SJCRH30 (cell line): ENCODE data around the gene SLC9A2. TPM values are rescaled to one million over a fixed set of nuclear protein-coding genes. Genes with fewer than 3 reads are reported as not detected.
A peak's percentile ranks its signal among the peaks of the same experiment; 100 is the strongest.

ENCODE experiments used
- DNase-seq, 2 experiments: peaks; one replicate each; pipeline ENCODE4 v3.0.0-alpha.2; 2015 to 2020
- H3K27ac ChIP-seq: fragments of 250-450 bp; sonication (Bioruptor Pico); 2 replicates; pipeline ENCODE4 v1.5.1; 2020; ENCODE audit warnings: mild to moderate bottlenecking, moderate library complexity
- H3K27me3 ChIP-seq: fragments of 250-450 bp; sonication (Bioruptor Pico); 2 replicates; pipeline ENCODE4 v1.5.1; 2020; ENCODE audit warnings: mild to moderate bottlenecking, moderate library complexity
- H3K36me3 ChIP-seq: fragments of 250-450 bp; sonication (Bioruptor Pico); 2 replicates; pipeline ENCODE4 v1.5.1; 2020; ENCODE audit warnings: mild to moderate bottlenecking, moderate library complexity
- H3K4me1 ChIP-seq: fragments of 250-450 bp; sonication (Bioruptor Pico); 2 replicates; pipeline ENCODE4 v1.5.1; 2020; ENCODE audit warnings: mild to moderate bottlenecking, moderate library complexity
- H3K4me3 ChIP-seq: fragments of 250-450 bp; sonication (Bioruptor Pico); 2 replicates; pipeline ENCODE4 v1.5.1; 2020; ENCODE audit warnings: mild to moderate bottlenecking, moderate library complexity
- H3K9me3 ChIP-seq: fragments of 250-450 bp; sonication (Bioruptor Pico); replicated peaks from 2 replicates; pipeline ENCODE4 v1.5.1; 2020; ENCODE audit warnings: mild to moderate bottlenecking, moderate library complexity
- total RNA-seq: library from RNA; depleted of rRNA; stranded (reverse); fragments of >200 nt; shearing (Covaris generic); gene quantifications from 2 replicates; pipeline ENCODE4 v1.2.3, GENCODE V29; 2014; rRNA removed

SLC9A2 gene
- total RNA-seq: 0.10 TPM in 2 replicates

- H3K9me3 ChIP-seq: no peaks in the 10 kb centered on the region
- H3K4me1 ChIP-seq: no peaks in the 10 kb centered on the region
- no peak within 1 kb of the TSS for H3K27ac ChIP-seq
- H3K27me3 ChIP-seq: 0 out of 2 replicates have a peak, but pooled peaks cover 9% of the 10 kb centered on the region
- no peaks in the 10 kb centered on the region for H3K36me3 ChIP-seq
- no peak for DNase-seq
- H3K4me3 ChIP-seq: no peak within 1 kb of the TSS
Observed at GRCh38 chr2:102619414-102620319, at the start of gene SLC9A2. TSS of gene SLC9A2 (plus strand) at chr2:102619553. CDS start at chr2:102619849, 296 bp downstream.

GRCh38 chr2:102575888-102576287 lies 43.5 kb upstream of the SLC9A2 start:
- DNase-seq: no peak
- Histone ChIP-seq H3K27ac (no peak overlapping the region), H3K27me3 (0 out of 2 replicates have a peak, but pooled peaks cover 3% of the 10 kb centered on the region), H3K9me3 (no peaks in the 10 kb centered on the region; the same call in 1 of the 2 replicates), H3K36me3 (no peaks in the 10 kb centered on the region), H3K4me3 (no peak overlapping the region), H3K4me1 (no peaks in the 10 kb centered on the region)

GRCh38 chr2:102578376-102578775 lies 41.0 kb upstream of the SLC9A2 start:
- Histone ChIP-seq H3K4me3 (no peak overlapping the region), H3K9me3 (no peaks in the 10 kb centered on the region; the same call in 1 of the 2 replicates), H3K4me1 (no peaks in the 10 kb centered on the region), H3K27me3 (0 out of 2 replicates have a peak, but pooled peaks cover 3% of the 10 kb centered on the region), H3K36me3 (no peaks in the 10 kb centered on the region), H3K27ac (no peak overlapping the region)
- DNase-seq: no peak

GRCh38 chr2:102581911-102582310 lies 37.4 kb upstream of the SLC9A2 start:
- Histone ChIP-seq H3K27me3 (0 out of 2 replicates have a peak, but pooled peaks cover 4% of the 10 kb centered on the region), H3K4me1 (no peaks in the 10 kb centered on the region), H3K36me3 (no peaks in the 10 kb centered on the region), H3K27ac (no peak overlapping the region), H3K4me3 (no peak overlapping the region), H3K9me3 (no peaks in the 10 kb centered on the region)
- DNase-seq: no peak

GRCh38 chr2:102582845-102583244 lies 36.5 kb upstream of the SLC9A2 start:
- H3K9me3 ChIP-seq: no peaks in the 10 kb centered on the region
- H3K4me3 ChIP-seq: no peak overlapping the region
- H3K4me1 ChIP-seq: no peaks in the 10 kb centered on the region
- H3K27me3 ChIP-seq: 0 out of 2 replicates have a peak, but pooled peaks cover 4% of the 10 kb centered on the region
- H3K27ac ChIP-seq: no peak overlapping the region
- H3K36me3 ChIP-seq: no peaks in the 10 kb centered on the region
- no peak for DNase-seq

- no peaks in the 10 kb centered on the region for H3K36me3 ChIP-seq
- no peaks in the 10 kb centered on the region for H3K4me1 ChIP-seq
- H3K27ac ChIP-seq: no peak overlapping the region
- 0 out of 2 replicates have a peak, but pooled peaks cover 4% of the 10 kb centered on the region for H3K27me3 ChIP-seq
- no peaks in the 10 kb centered on the region for H3K9me3 ChIP-seq
- no peak overlapping the region for H3K4me3 ChIP-seq
- DNase-seq: no peak
Observed at GRCh38 chr2:102585847-102586404, 33.4 kb upstream of the SLC9A2 start.

GRCh38 chr2:102588213-102588939 lies 31.0 kb upstream of the SLC9A2 start:
- Histone ChIP-seq H3K9me3 (no peaks in the 10 kb centered on the region), H3K27ac (no peak overlapping the region), H3K4me1 (no peaks in the 10 kb centered on the region), H3K4me3 (no peak overlapping the region), H3K36me3 (no peaks in the 10 kb centered on the region), H3K27me3 (0 out of 2 replicates have a peak, but pooled peaks cover 4% of the 10 kb centered on the region)
- DNase-seq: no peak

GRCh38 chr2:102589444-102589843 lies 29.9 kb upstream of the SLC9A2 start:
- H3K27ac ChIP-seq: no peak overlapping the region
- H3K4me3 ChIP-seq: no peak overlapping the region
- H3K27me3 ChIP-seq: 0 out of 2 replicates have a peak, but pooled peaks cover 4% of the 10 kb centered on the region
- H3K4me1 ChIP-seq: no peaks in the 10 kb centered on the region
- H3K9me3 ChIP-seq: no peaks in the 10 kb centered on the region
- DNase-seq: no peak
- no peaks in the 10 kb centered on the region for H3K36me3 ChIP-seq

GRCh38 chr2:102591491-102592045 lies 27.8 kb upstream of the SLC9A2 start:
- no peaks in the 10 kb centered on the region for H3K27me3 ChIP-seq
- H3K27ac ChIP-seq: no peak overlapping the region
- no peak for DNase-seq
- no peak overlapping the region for H3K4me3 ChIP-seq
- no peaks in the 10 kb centered on the region for H3K36me3 ChIP-seq
- no peaks in the 10 kb centered on the region for H3K4me1 ChIP-seq
- H3K9me3 ChIP-seq: no peaks in the 10 kb centered on the region

GRCh38 chr2:102592601-102593000 lies 26.8 kb upstream of the SLC9A2 start:
- DNase-seq: peak; percentile 22 to 48
- H3K27me3 ChIP-seq: no peaks in the 10 kb centered on the region
- H3K4me3 ChIP-seq: no peak overlapping the region
- H3K36me3 ChIP-seq: no peaks in the 10 kb centered on the region
- H3K9me3 ChIP-seq: no peaks in the 10 kb centered on the region
- no peak overlapping the region for H3K27ac ChIP-seq
- no peaks in the 10 kb centered on the region for H3K4me1 ChIP-seq

- no peak overlapping the region for H3K4me3 ChIP-seq
- H3K27me3 ChIP-seq: no peaks in the 10 kb centered on the region
- H3K9me3 ChIP-seq: no peaks in the 10 kb centered on the region
- no peaks in the 10 kb centered on the region for H3K36me3 ChIP-seq
- DNase-seq: no peak
- no peak overlapping the region for H3K27ac ChIP-seq
- no peaks in the 10 kb centered on the region for H3K4me1 ChIP-seq
Observed at GRCh38 chr2:102593516-102593915, 25.8 kb upstream of the SLC9A2 start.

GRCh38 chr2:102594445-102595016 lies 24.8 kb upstream of the SLC9A2 start:
- no peaks in the 10 kb centered on the region for H3K27me3 ChIP-seq
- DNase-seq: no peak
- H3K36me3 ChIP-seq: no peaks in the 10 kb centered on the region
- H3K4me1 ChIP-seq: no peaks in the 10 kb centered on the region
- no peak overlapping the region for H3K27ac ChIP-seq
- no peaks in the 10 kb centered on the region for H3K9me3 ChIP-seq
- H3K4me3 ChIP-seq: no peak overlapping the region

- Histone ChIP-seq H3K4me1 (peaks cover 8% of the 10 kb centered on the region; the same call in 1 of the 2 replicates), H3K27me3 (no peaks in the 10 kb centered on the region), H3K27ac (no peak overlapping the region), H3K4me3 (no peak overlapping the region), H3K36me3 (no peaks in the 10 kb centered on the region), H3K9me3 (no peaks in the 10 kb centered on the region)
- no peak for DNase-seq
Observed at GRCh38 chr2:102597788-102598187, 21.6 kb upstream of the SLC9A2 start.

GRCh38 chr2:102599486-102599885 lies 19.9 kb upstream of the SLC9A2 start:
- Histone ChIP-seq H3K36me3 (no peaks in the 10 kb centered on the region), H3K4me1 (peaks cover 11% of the 10 kb centered on the region), H3K27me3 (no peaks in the 10 kb centered on the region), H3K27ac (no peak overlapping the region), H3K9me3 (no peaks in the 10 kb centered on the region), H3K4me3 (no peak overlapping the region)
- no peak for DNase-seq
